ENCODE data around the gene PCDHB8. TPM values are rescaled to one million over a fixed set of nuclear protein-coding genes. Genes with fewer than 3 reads are reported as not detected.
"Not testable (repeated sequence)": the region's sequence is repeated elsewhere in the genome, so short reads cannot be mapped to it uniquely, and the experiment has no call there.

Gene PCDHB8
- 0.10 and 0.12 TPM in 2 replicates for total RNA-seq (2014; rRNA removed; shearing (Covaris generic))

DNA sequence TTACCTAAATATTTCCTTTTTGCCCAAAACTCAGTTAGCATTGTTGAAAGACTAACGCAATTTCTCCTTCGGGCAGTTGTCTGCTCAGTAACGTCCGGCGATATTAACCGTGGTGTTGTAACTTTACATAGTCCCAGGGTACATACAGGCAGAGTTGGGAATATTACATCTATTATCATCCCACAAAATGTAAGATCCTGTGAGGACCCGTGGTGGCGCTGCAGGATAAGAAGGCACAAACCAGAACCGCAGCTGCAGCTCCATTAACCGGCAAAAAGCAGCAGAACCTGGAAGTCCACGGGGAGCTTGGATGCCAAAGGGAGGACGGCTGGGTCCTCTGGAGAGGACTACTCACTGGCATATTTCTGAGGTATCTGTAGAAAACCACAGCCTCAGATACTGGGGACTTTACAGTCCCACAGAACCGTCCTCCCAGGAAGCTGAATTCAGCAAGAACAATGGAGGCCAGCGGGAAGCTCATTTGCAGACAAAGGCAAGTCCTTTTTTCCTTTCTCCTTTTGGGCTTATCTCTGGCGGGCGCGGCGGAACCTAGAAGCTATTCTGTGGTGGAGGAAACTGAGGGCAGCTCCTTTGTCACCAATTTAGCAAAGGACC, at the start of gene PCDHB8:
Gene PCDHB8, plus strand, starts transcription at position 214 of the 615 bp plus-strand sequence. Its CDS starts 245 bp downstream, at position 459.
- DNase-seq (ENCODE audit: low read depth), result peak; percentile 49

DNA sequence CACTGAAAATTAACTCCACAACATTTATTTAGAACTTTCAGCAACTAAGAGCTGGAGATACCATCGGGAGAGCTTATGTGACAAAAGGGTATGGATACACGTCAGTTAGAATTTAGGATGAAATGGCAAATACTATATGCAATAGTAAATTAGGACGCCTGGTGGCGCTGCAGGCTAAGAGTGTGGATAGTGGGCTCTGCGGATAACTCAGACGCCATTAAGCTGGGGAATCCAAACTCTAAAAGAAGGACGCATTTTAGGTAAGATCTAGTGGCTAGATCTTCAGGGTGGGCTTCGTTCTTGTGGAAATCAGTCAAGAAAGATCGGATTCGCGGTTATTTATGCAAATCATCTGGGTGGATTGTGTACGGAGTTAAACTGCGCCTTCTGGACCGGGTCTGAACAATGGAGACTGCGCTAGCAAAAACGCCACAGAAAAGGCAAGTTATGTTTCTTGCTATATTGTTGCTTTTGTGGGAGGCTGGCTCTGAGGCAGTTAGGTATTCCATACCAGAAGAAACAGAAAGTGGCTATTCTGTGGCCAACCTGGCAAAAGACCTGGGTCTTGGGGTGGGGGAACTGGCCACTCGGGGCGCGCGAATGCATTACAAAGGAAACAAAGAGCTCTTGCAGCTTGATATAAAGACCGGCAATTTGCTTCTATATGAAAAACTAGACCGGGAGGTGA, 42.4 kb upstream of the PCDHB8 start, which contains the start of gene PCDHB5:
Gene PCDHB5, plus strand, starts transcription at position 177 of the 688 bp plus-strand sequence. Its CDS starts 229 bp downstream, at position 406.
- peak; percentile 34 for DNase-seq (ENCODE audit: low read depth)

DNA sequence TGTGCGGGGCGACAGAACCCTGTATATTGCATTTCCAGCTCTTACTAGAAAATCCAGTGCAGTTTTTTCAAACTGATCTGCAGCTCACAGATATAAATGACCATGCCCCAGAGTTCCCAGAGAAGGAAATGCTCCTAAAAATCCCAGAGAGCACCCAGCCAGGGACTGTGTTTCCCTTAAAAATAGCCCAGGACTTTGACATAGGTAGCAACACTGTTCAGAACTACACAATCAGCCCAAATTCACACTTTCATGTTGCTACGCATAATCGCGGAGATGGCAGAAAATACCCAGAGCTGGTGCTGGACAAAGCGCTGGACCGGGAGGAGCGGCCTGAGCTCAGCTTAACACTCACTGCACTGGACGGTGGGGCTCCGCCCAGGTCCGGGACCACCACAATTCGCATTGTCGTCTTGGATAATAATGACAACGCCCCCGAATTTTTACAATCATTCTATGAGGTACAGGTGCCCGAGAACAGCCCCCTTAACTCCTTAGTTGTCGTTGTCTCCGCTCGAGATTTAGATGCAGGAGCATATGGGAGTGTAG, 41.8 kb upstream of the PCDHB8 start:
- no peak for DNase-seq (ENCODE audit: low read depth)

DNA sequence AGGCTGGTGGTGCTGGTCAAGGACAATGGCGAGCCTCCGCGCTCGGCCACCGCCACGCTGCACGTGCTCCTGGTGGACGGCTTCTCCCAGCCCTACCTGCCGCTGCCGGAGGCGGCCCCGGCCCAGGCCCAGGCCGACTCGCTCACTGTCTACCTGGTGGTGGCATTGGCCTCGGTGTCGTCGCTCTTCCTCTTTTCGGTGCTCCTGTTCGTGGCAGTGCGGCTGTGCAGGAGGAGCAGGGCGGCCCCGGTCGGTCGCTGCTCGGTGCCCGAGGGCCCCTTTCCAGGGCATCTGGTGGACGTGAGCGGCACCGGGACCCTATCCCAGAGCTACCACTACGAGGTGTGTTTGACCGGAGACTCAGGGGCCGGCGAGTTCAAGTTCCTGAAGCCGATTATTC, 40.2 kb upstream of the PCDHB8 start:
- DNase-seq (ENCODE audit: low read depth), result not testable (repeated sequence)

DNA sequence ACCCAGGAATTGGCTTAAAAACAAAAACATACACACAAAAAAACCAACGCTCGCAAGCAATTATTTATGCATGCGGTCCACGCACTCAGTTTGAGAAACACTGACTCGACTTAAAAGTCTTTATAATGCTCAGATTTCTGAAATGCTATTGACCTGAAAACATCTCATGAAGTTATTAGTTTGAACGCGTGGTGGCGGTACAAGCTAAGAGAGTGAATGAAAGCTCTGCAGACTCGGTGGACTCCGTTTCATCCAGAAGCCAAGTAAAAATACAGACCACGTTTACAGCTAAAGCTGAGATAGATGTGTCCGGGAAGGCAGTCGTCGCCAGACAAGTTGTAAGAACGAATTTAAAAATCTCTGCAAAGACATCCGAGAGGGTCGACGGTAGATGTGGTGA, 27.8 kb upstream of the PCDHB8 start, which contains the start of gene PCDHB6:
Gene PCDHB6, plus strand, starts transcription at position 246 of the 400 bp plus-strand sequence. CDS start 201 bp downstream, outside the sequence.
- DNase-seq (ENCODE audit: low read depth), result peak; percentile 60

DNA sequence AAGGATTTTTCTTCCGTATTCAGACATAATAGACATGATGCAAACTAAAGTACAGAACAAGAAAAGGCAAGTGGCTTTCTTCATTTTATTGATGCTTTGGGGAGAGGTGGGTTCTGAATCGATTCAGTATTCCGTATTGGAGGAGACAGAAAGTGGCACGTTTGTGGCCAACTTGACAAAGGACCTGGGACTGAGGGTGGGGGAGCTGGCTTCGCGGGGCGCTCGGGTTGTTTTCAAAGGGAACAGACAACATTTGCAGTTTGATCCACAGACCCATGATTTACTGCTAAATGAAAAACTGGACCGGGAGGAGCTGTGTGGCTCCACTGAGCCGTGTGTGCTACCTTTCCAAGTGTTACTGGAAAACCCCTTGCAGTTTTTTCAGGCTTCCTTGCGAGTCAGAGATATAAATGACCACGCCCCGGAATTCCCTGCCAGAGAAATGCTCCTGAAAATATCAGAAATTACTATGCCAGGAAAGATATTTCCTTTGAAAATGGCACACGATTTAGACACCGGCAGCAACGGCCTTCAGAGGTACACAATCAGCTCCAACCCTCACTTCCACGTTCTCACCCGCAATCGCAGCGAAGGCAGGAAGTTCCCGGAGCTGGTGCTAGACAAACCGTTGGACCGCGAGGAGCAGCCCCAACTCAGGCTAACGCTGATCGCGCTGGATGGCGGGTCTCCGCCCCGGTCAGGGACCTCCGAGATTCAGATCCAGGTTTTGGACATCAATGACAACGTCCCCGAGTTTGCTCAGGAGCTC, 27.2 kb upstream of the PCDHB8 start:
- no peak for DNase-seq (ENCODE audit: low read depth)

DNA sequence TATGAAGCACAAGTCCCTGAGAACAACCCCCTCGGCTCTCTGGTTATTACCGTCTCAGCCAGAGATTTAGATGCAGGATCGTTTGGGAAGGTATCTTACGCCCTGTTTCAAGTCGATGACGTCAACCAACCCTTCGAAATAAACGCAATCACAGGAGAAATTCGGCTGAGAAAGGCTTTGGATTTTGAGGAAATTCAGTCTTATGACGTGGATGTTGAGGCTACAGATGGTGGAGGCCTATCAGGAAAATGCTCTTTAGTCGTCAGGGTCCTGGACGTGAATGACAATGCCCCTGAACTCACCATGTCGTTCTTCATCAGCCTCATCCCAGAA, 26.6 kb upstream of the PCDHB8 start:
- DNase-seq (ENCODE audit: low read depth), result no peak

DNA sequence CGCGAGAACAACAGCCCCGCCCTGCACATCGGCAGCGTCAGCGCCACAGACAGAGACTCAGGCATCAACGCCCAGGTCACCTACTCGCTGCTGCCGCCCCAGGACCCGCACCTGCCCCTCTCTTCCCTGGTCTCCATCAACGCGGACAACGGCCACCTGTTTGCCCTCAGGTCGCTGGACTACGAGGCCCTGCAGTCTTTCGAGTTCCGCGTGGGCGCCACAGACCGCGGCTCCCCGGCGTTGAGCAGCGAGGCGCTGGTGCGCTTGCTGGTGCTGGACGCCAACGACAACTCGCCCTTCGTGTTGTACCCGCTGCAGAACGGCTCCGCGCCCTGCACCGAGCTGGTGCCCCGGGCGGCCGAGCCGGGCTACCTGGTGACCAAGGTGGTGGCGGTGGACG, 26.0 kb upstream of the PCDHB8 start:
- DNase-seq (ENCODE audit: low read depth), result not testable (repeated sequence)

DNA sequence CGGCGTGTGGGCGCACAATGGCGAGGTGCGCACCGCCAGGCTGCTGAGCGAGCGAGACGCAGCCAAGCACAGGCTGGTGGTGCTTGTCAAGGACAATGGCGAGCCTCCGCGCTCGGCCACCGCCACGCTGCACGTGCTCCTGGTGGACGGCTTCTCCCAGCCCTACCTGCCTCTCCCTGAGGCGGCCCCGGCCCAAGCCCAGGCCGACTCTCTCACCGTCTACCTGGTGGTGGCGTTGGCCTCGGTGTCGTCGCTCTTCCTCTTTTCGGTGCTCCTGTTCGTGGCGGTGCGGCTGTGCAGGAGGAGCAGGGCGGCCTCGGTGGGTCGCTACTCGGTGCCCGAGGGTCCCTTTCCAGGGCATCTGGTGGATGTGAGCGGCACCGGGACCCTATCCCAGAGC, 25.5 kb upstream of the PCDHB8 start:
- not testable (repeated sequence) for DNase-seq (ENCODE audit: low read depth)

DNA sequence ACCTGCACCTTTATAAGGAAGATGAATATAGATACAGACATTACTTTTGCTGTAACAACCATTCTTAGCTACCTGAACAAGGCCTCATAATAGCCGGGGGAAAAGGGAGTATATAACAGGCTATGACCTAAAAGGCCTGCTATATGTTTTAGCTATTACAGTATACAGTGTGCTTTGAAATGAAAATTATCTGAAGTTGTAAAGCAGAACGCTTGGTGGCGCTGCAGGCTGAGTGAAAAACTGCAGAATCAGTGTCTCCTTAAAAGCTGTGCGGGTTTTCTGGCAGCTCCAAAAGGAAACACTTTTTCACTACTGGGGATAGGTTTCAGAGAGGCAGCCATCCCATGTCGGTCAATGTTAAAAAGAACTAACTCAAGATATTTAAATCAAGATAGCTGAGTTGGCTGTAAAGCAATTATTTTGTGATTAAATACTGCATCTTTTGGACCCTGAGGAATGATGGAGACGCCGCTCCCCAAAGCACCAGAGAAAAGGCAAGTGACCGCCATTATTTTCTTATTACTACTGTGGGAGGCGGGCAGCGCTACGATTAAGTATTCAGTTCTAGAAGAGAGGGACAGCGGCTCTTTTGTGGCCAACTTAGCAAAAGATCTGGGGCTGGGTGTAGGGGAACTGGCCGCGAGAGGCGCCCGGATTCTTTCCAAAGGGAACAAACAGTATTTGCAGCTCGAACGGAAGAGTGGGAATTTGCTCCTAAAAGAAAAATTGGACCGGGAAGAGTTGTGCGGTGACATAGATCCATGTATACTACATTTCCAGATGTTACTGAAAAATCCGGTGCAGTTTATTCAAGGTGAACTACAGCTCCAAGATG, 21.8 kb upstream of the PCDHB8 start:
- DNase-seq (ENCODE audit: low read depth), result no peak

DNA sequence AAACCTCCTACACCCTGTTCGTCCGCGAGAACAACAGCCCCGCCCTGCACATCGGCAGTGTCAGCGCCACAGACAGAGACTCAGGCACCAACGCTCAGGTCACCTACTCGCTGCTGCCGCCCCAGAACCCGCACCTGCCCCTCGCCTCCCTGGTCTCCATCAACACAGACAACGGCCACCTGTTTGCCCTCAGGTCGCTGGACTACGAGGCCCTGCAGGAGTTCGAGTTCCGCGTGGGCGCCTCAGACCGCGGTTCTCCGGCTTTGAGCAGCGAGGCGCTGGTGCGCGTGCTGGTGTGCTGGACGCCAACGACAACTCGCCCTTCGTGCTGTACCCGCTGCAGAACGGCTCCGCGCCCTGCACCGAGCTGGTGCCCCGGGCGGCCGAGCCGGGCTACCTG, 20.2 kb upstream of the PCDHB8 start:
- DNase-seq (ENCODE audit: low read depth), result not testable (repeated sequence)

DNA sequence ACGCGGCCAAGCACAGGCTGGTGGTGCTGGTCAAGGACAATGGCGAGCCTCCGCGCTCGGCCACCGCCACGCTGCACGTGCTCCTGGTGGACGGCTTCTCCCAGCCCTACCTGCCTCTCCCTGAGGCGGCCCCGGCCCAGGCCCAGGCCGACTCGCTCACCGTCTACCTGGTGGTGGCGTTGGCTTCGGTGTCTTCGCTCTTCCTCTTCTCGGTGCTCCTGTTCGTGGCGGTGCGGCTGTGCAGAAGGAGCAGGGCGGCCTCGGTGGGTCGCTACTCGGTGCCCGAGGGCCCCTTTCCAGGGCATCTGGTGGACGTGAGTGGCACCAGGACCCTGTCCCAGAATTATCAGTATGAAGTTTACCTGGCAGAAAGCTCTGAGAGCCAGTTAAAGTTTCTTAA, 19.7 kb upstream of the PCDHB8 start:
- DNase-seq (ENCODE audit: low read depth), result not testable (repeated sequence)

DNA sequence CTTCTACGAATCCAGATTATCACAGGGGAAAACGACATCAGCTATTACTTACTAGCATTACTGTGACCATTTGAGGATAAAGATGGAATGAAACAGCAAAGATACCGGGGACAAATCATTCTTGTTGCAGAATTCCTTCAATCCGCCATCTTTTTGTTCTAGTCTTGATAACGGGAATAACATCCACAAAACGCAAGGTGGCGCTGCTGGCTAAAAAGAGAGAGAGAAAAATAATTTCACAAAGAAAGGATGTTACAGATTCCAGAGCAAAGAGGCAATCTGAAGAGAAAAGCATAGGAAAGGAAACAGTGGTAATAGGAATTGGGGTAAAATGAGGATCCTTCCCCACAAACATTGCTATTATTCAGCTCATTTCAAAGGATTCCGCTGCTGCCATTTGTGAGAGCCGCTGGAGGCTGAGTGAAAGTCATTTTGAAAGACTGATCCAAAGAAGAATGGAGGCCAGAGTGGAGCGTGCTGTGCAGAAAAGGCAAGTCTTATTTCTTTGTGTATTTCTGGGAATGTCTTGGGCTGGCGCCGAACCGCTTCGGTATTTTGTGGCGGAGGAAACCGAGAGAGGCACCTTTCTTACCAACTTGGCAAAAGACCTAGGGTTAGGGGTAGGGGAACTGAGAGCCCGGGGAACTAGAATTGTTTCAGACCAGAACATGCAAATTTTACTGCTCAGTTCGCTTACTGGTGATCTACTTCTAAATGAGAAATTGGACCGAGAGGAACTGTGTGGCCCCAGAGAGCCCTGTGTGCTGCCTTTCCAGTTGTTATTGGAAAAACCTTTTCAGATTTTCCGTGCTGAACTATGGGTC, 5.0 kb upstream of the PCDHB8 start, which contains the start of gene PCDHB7:
Gene PCDHB7, plus strand, starts transcription at position 264 of the 824 bp plus-strand sequence. Its CDS starts 192 bp downstream, at position 456.
- DNase-seq (ENCODE audit: low read depth), result peak; percentile 48

DNA sequence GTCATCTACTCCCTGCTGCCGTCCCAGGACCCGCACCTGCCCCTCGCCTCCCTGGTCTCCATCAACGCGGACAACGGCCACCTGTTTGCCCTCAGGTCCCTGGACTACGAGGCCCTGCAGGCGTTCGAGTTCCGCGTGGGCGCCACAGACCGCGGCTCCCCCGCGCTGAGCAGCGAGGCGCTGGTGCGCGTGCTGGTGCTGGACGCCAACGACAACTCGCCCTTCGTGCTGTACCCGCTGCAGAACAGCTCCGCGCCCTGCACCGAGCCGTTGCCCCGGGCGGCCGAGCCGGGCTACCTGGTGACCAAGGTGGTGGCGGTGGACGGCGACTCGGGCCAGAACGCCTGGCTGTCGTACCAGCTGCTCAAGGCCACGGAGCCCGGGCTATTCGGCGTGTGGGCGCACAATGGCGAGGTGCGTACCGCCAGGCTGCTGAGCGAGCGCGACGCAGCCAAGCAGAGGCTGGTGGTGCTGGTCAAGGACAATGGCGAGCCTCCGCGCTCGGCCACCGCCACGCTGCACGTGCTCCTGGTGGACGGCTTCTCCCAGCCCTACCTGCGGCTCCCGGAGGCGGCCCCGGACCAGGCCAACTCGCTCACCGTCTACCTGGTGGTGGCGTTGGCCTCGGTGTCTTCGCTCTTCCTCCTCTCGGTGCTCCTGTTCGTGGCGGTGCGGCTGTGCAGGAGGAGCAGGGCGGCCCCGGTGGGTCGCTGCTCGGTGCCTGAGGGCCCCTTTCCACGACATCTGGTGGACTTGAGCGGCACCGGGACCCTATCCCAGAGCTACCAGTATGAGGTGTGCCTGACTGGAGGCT, 3.1 kb upstream of the PCDHB8 start:
- DNase-seq (ENCODE audit: low read depth), result not testable (repeated sequence)

DNA sequence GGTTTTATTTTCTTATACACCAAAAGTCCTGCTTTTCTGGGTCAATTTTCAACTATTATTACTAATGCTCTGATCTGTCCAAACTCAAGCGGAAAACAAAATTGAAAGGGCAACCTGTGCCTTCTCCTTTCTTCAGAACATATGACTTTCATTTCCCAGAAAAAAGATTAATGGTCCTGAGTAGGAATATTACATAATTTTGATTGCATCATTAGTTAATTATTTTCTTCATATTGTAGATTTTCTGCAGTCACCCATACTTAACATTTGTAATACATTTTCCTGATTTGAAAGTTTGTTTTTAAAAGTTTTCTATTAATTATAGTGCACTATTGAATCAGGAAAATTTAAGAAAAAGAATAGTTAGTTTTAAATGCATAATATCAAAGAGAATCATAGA, 1.7 kb upstream of the PCDHB8 start:
- no peak for DNase-seq (ENCODE audit: low read depth)

DNA sequence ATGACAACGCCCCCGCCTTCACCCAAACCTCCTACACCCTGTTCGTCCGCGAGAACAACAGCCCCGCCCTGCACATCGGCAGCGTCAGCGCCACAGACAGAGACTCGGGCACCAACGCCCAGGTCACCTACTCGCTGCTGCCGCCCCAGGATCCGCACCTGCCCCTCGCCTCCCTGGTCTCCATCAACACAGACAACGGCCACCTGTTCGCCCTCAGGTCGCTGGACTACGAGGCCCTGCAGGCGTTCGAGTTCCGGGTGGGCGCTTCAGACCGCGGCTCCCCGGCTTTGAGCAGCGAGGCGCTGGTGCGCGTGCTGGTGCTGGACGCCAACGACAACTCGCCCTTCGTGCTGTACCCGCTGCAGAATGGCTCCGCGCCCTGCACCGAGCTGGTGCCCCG, 1.8 kb downstream of the PCDHB8 start:
- not testable (repeated sequence) for DNase-seq (ENCODE audit: low read depth)

DNA sequence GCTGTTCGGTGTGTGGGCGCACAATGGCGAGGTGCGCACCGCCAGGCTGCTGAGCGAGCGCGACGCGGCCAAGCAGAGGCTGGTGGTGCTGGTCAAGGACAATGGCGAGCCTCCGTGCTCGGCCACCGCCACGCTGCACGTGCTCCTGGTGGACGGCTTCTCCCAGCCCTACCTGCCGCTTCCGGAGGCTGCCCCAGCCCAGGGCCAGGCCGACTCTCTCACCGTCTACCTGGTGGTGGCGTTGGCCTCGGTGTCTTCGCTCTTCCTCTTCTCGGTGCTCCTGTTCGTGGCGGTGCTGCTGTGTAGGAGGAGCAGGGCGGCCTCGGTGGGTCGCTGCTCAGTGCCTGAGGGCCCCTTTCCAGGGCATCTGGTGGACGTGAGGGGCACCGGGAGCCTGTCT, 2.3 kb downstream of the PCDHB8 start:
- DNase-seq (ENCODE audit: low read depth), result not testable (repeated sequence)

DNA sequence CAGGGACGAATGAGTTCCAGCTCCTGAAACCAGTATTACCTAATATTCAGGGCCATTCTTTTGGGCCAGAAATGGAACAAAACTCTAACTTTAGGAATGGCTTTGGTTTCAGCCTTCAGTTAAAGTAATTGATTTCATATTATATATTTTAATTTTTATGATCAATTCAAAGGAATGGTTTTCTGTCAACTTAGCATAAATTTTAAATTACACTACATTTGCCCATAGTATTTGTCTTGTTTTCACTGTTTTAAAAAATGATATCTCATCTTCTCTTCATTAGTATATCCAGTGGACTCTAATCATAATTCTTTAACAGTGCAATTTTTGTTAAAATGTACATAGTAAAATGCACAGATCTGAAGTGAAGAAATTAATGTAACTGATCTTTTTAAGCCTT, 2.7 kb downstream of the PCDHB8 start:
- DNase-seq (ENCODE audit: low read depth), result no peak

DNA sequence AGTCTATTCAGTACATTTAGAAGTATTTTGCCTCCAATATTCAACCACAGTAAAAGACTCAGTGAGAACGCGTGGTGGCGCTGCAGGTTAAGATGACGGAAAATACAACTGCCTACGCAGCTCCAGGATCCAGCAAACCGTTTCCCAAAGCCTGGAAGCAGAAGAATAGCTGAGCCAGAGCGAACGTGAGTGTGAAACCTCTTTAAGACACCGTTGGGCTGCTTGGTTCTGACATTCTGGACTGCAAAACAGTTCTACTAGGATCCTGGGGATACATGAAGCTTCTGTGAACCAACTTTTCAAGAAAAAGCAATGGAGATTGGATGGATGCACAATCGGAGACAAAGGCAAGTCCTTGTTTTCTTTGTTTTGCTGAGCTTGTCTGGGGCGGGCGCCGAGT, 4.7 kb downstream of the PCDHB8 start, which contains the start of gene PCDHB16:
Gene PCDHB16, plus strand, starts transcription at position 140 of the 400 bp plus-strand sequence. Its CDS starts 173 bp downstream, at position 313.
- peak; percentile 68 for DNase-seq (ENCODE audit: low read depth)
